ENCODE measurements around the gene XRCC5. TPM values are rescaled to one million over a fixed set of nuclear protein-coding genes. Genes with fewer than 3 reads are reported as not detected.

Gene XRCC5
- total RNA-seq, 1 experiment from 2014 or later, result 198 TPM

DNA sequence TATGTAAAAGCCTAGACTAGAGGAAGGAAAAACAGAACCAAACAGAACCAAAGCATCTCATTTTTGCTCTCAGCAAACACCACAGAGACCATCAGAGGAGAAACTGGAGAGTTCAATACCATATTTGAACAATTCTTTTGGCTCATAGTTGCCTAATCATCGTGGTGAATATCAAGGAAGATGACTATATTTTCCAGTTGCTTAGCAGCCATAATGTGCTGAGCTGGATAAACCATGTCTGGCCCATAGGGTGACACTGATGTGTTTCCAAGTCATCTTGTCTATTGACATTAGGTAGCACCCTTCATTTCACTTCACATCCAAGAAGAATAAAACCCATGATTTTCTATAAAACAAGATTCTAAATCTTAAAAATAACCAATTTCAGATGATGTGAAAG, 5.9 kb upstream of the XRCC5 start:
- CTCF ChIA-PET, result interaction anchor here (0.6 kb wide), 1 partner anchor 155 kb away, joined by 3 read pairs; no protein-coding TSS in a partner anchor
- Mint-ChIP-seq H3K27ac (ENCODE audit: low read depth, unreplicated experiment) (no peak overlapping the region), H3K9me3 (ENCODE audit: unreplicated experiment) (no peaks in the 10 kb centered on the region), H3K27me3 (ENCODE audit: insufficient read depth, unreplicated experiment) (peaks cover 14% of the 10 kb centered on the region), H3K4me3 (ENCODE audit: unreplicated experiment) (no peak overlapping the region), H3K36me3 (ENCODE audit: insufficient read depth, unreplicated experiment) (no peaks in the 10 kb centered on the region), H3K4me1 (ENCODE audit: insufficient read depth, unreplicated experiment) (no peaks in the 10 kb centered on the region)
- POLR2A ChIA-PET, result interaction anchor here (0.6 to 1.1 kb wide), 2 partner anchors 14 to 35 kb away, joined by 3 read pairs; no protein-coding TSS in a partner anchor
- BruUV-seq (replicated peaks), result no TSS peak
- TF ChIP-seq, protein P1, sequence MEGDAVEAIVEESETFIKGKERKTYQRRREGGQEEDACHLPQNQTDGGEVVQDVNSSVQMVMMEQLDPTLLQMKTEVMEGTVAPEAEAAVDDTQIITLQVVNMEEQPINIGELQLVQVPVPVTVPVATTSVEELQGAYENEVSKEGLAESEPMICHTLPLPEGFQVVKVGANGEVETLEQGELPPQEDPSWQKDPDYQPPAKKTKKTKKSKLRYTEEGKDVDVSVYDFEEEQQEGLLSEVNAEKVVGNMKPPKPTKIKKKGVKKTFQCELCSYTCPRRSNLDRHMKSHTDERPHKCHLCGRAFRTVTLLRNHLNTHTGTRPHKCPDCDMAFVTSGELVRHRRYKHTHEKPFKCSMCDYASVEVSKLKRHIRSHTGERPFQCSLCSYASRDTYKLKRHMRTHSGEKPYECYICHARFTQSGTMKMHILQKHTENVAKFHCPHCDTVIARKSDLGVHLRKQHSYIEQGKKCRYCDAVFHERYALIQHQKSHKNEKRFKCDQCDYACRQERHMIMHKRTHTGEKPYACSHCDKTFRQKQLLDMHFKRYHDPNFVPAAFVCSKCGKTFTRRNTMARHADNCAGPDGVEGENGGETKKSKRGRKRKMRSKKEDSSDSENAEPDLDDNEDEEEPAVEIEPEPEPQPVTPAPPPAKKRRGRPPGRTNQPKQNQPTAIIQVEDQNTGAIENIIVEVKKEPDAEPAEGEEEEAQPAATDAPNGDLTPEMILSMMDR (IDR thresholded peaks at IDR 0.05; ENCODE audit: unreplicated experiment), result no peak
- no peak for DNase-seq (ENCODE audit: unreplicated experiment)
- intact Hi-C loops (cut with micrococcal nuclease), result loop anchor here (10.0 kb wide), 1 partner anchor 68 kb away; no protein-coding TSS in a partner anchor

GRCh38 chr2:216104691-216105090, 4.5 kb upstream of the XRCC5 start:
- DNase-seq (ENCODE audit: unreplicated experiment), result no peak
- H3K27me3 Mint-ChIP-seq (ENCODE audit: insufficient read depth, unreplicated experiment), result peaks cover 14% of the 10 kb centered on the region

GRCh38 chr2:216107320-216107719, 1.8 kb upstream of the XRCC5 start:
- ChIA-PET CTCF (no interaction called here), POLR2A (interaction anchor here (0.7 to 3.6 kb wide), 3 partner anchors 24 to 390 kb away, joined by 4 to 37 read pairs (median 17); partner anchors contain the start of genes PECR, RPL37A and TMEM169)
- Mint-ChIP-seq H3K27me3 (ENCODE audit: insufficient read depth, unreplicated experiment) (no peaks in the 10 kb centered on the region), H3K9me3 (ENCODE audit: unreplicated experiment) (no peaks in the 10 kb centered on the region), H3K36me3 (ENCODE audit: insufficient read depth, unreplicated experiment) (peaks cover 28% of the 10 kb centered on the region), H3K27ac (ENCODE audit: low read depth, unreplicated experiment) (peak overlapping the region; percentile 35), H3K4me1 (ENCODE audit: insufficient read depth, unreplicated experiment) (peaks cover 8% of the 10 kb centered on the region), H3K4me3 (ENCODE audit: unreplicated experiment) (no peak overlapping the region)
- intact Hi-C loops (cut with micrococcal nuclease), result loop anchor here (10.0 kb wide), 1 partner anchor 73 kb away; no protein-coding TSS in a partner anchor
- no TSS peak for BruUV-seq (replicated peaks)
- TF ChIP-seq, protein P1 (IDR thresholded peaks at IDR 0.05; ENCODE audit: unreplicated experiment), result no peak
- DNase-seq (ENCODE audit: unreplicated experiment), result no peak

More at GRCh38 chr2:216104691-216105090, 4.5 kb upstream of the XRCC5 start:
- POLR2A ChIA-PET, result no interaction called here
- no TSS peak for BruUV-seq (replicated peaks)
- TF ChIP-seq, protein P1 (IDR thresholded peaks at IDR 0.05; ENCODE audit: unreplicated experiment), result no peak
- Mint-ChIP-seq H3K27ac (ENCODE audit: low read depth, unreplicated experiment) (no peak overlapping the region), H3K9me3 (ENCODE audit: unreplicated experiment) (no peaks in the 10 kb centered on the region), H3K4me3 (ENCODE audit: unreplicated experiment) (no peak overlapping the region), H3K4me1 (ENCODE audit: insufficient read depth, unreplicated experiment) (peaks cover 4% of the 10 kb centered on the region), H3K36me3 (ENCODE audit: insufficient read depth, unreplicated experiment) (peaks cover 2% of the 10 kb centered on the region)
- intact Hi-C loops (cut with micrococcal nuclease), result loop anchor here (10.0 kb wide), 1 partner anchor 70 kb away; no protein-coding TSS in a partner anchor
- CTCF ChIA-PET, result no interaction called here

GRCh38 chr2:216107760-216108159, 1.4 kb upstream of the XRCC5 start:
- no peak for DNase-seq (ENCODE audit: unreplicated experiment)
- intact Hi-C loops (cut with micrococcal nuclease), result loop anchor here (2.0 to 10.0 kb wide), 2 partner anchors 27 to 73 kb away; partner anchors contain the start of genes PECR and TMEM169

More at GRCh38 chr2:216107760-216108159, 1.4 kb upstream of the XRCC5 start:
- CTCF ChIA-PET, result interaction anchor here (0.6 kb wide), 2 partner anchors 51 to 1329 kb away, joined by 3 read pairs; no protein-coding TSS in a partner anchor
- Mint-ChIP-seq H3K36me3 (ENCODE audit: insufficient read depth, unreplicated experiment) (peaks cover 32% of the 10 kb centered on the region), H3K27me3 (ENCODE audit: insufficient read depth, unreplicated experiment) (no peaks in the 10 kb centered on the region), H3K9me3 (ENCODE audit: unreplicated experiment) (no peaks in the 10 kb centered on the region), H3K4me1 (ENCODE audit: insufficient read depth, unreplicated experiment) (peaks cover 13% of the 10 kb centered on the region), H3K27ac (ENCODE audit: low read depth, unreplicated experiment) (peak overlapping the region; percentile 35), H3K4me3 (ENCODE audit: unreplicated experiment) (peak overlapping the region; percentile 100)
- POLR2A ChIA-PET, result interaction anchor here (0.7 to 3.6 kb wide), 4 partner anchors 18 to 390 kb away, joined by 3 to 37 read pairs (median 15); partner anchors contain the start of genes PECR, RPL37A and TMEM169
- TF ChIP-seq, protein P1 (IDR thresholded peaks at IDR 0.05; ENCODE audit: unreplicated experiment), result no peak
- BruUV-seq (replicated peaks), result no TSS peak

All from MCF 10A (cell line).